A673 (cell line): Measurements from ENCODE around the gene NETO2. TPM values are rescaled to one million over a fixed set of nuclear protein-coding genes. Genes with fewer than 3 reads are reported as not detected.
"Not testable (repeated sequence)": the region's sequence is repeated elsewhere in the genome, so short reads cannot be mapped to it uniquely, and the experiment has no call there.

Experiments
- BruUV-seq: library from RNA; stranded (reverse); fragments of 400-500 nt; replicated peaks from 2 replicates; lab custom pipeline; 2021; lab: Mats Ljungman, UMichigan
- CTCF ChIA-PET: fragments of 300-600 bp; sonication (Branson Sonifier 250); formaldehyde crosslinking; loops from one replicate; lab custom pipeline; 2022; ENCODE audit warnings: antibody characterized with exemption; lab: Charles Lee
- POLR2A ChIA-PET: fragments of 300-600 bp; sonication (Branson Sonifier 250); formaldehyde crosslinking; loops from one replicate; lab custom pipeline; 2022; ENCODE audit warnings: antibody characterized with exemption; ENCODE audit not compliant: low non-redundant PET; lab: Charles Lee
- DNase-seq: peaks from one replicate; pipeline ENCODE4 v3.0.0-alpha.2; 2015; ENCODE audit warnings: low spot score
- H3K27ac ChIP-seq: fragments of 200-600 bp; sonication (generic); 2 replicates; pipeline ENCODE4 v1.5.1; 2016; ENCODE audit warnings: mixed run types, low read depth, mild to moderate bottlenecking, mixed read lengths, antibody characterized with exemption, low read length; ENCODE audit not compliant: poor library complexity, severe bottlenecking
- H3K27me3 ChIP-seq: fragments of 200-600 bp; sonication (generic); replicated peaks from 2 replicates; pipeline ENCODE4 v1.6.1; 2017; ENCODE audit warnings: mixed run types, low read depth, mild to moderate bottlenecking, mixed read lengths, antibody characterized with exemption, low read length; ENCODE audit not compliant: insufficient read depth, poor library complexity
- H3K36me3 ChIP-seq: fragments of 200-600 bp; sonication (generic); 2 replicates; pipeline ENCODE4 v1.6.1; 2016; ENCODE audit warnings: mixed run types, mild to moderate bottlenecking, mixed read lengths, antibody characterized with exemption, low read length; ENCODE audit not compliant: insufficient read depth, poor library complexity, severe bottlenecking
- H3K4me1 ChIP-seq: fragments of 200-600 bp; sonication (generic); 2 replicates; pipeline ENCODE4 v1.6.1; 2017; ENCODE audit warnings: mixed run types, mild to moderate bottlenecking, mixed read lengths, antibody characterized with exemption, low read length; ENCODE audit not compliant: insufficient read depth, poor library complexity, severe bottlenecking
- H3K4me3 ChIP-seq: fragments of 200-600 bp; sonication (generic); 2 replicates; pipeline ENCODE4 v1.5.1; 2016; ENCODE audit warnings: low read depth, mixed run types, mild to moderate bottlenecking, mixed read lengths, low read length; ENCODE audit not compliant: poor library complexity, severe bottlenecking
- H3K9me3 ChIP-seq: fragments of 200-600 bp; sonication (generic); 2 replicates; pipeline ENCODE4 v1.6.1; 2016; ENCODE audit warnings: mixed run types, low read depth, mild to moderate bottlenecking, mixed read lengths, antibody characterized with exemption, low read length; ENCODE audit not compliant: poor library complexity, severe bottlenecking
- CTCF ChIP-seq: fragments of 300-800, 200-600 bp; sonication (generic); conservative IDR thresholded peaks from 2 replicates; pipeline ENCODE4 v1.5.1; 2017; ENCODE audit warnings: low read depth, mild to moderate bottlenecking, antibody characterized with exemption, low read length, moderate library complexity, mixed read lengths
- EZH2 ChIP-seq: fragments of 200-600 bp; sonication (generic); IDR thresholded peaks from 2 replicates; pipeline ENCODE4 v1.6.1; 2017; ENCODE audit warnings: borderline replicate concordance, low read depth, mild to moderate bottlenecking, mixed read lengths, antibody characterized with exemption, low read length; ENCODE audit not compliant: poor library complexity, severe bottlenecking
- intact Hi-C: fragments of 100-400 bp; cut with micrococcal nuclease; formaldehyde crosslinking; loops from one replicate; pipeline ENCODE4 v1.10.0; 2022; ENCODE audit not compliant: unreplicated experiment
- total RNA-seq: library from RNA; stranded (reverse); gene quantifications from 2 replicates; pipeline ENCODE4 v1.2.3, GENCODE V29; 2021

NETO2 gene
- total RNA-seq, 1 experiment from 2014 or later = 68.7 TPM

GRCh38 chr16:47156680-47157215 is 13.0 kb upstream of the NETO2 start:
- CTCF ChIA-PET = no interaction called here
- intact Hi-C loops = no loop called here

GRCh38 chr16:47152501-47152900 is 8.8 kb upstream of the NETO2 start:
- H3K4me1 ChIP-seq, H3K4me3 ChIP-seq, H3K9me3 ChIP-seq, H3K36me3 ChIP-seq, H3K27me3 ChIP-seq, BruUV-seq, CTCF ChIA-PET, intact Hi-C loops, DNase-seq, H3K27ac ChIP-seq, POLR2A ChIA-PET: not testable (repeated sequence)

More at GRCh38 chr16:47156680-47157215, 13.0 kb upstream of the NETO2 start:
- Histone ChIP-seq H3K27ac (no peak overlapping the region), H3K9me3 (no peaks in the 10 kb centered on the region), H3K27me3 (no peaks in the 10 kb centered on the region), H3K4me1 (no peaks in the 10 kb centered on the region), H3K36me3 (no peaks in the 10 kb centered on the region), H3K4me3 (no peak overlapping the region)
- TF ChIP-seq EZH2 (no peak), CTCF (no peak)
- DNase-seq = no peak
- no TSS peak for BruUV-seq
- POLR2A ChIA-PET = no interaction called here

- intact Hi-C loops = no loop called here
- Histone ChIP-seq H3K27me3 (no peaks in the 10 kb centered on the region), H3K4me3 (no peak overlapping the region), H3K27ac (no peak overlapping the region), H3K36me3 (no peaks in the 10 kb centered on the region), H3K9me3 (no peaks in the 10 kb centered on the region), H3K4me1 (no peaks in the 10 kb centered on the region)
- no TSS peak for BruUV-seq
- TF ChIP-seq CTCF (no peak), EZH2 (no peak)
- ChIA-PET POLR2A (no interaction called here), CTCF (no interaction called here)
- DNase-seq = no peak
Measured at GRCh38 chr16:47150067-47150466, 6.3 kb upstream of the NETO2 start.

- H3K27me3 ChIP-seq = peaks cover 15% of the 10 kb centered on the region
- no peaks in the 10 kb centered on the region for H3K36me3 ChIP-seq
- POLR2A ChIA-PET = no interaction called here
- no peak overlapping the region for H3K27ac ChIP-seq
- H3K4me1 ChIP-seq = peaks cover 4% of the 10 kb centered on the region
- intact Hi-C loops = loop anchor here (5.0 to 10.0 kb wide), 3 partner anchors 320 to 973 kb away; partner anchors contain the start of genes ITFG1 and PHKB
- CTCF ChIA-PET = no interaction called here
- no TSS peak for BruUV-seq
- TF ChIP-seq CTCF = no peak; the same call in 1 of the 2 replicates
- DNase-seq = no peak
- H3K4me3 ChIP-seq = peak overlapping the region; percentile 34
- no peaks in the 10 kb centered on the region for H3K9me3 ChIP-seq
Measured at GRCh38 chr16:47144559-47144877, 773 bp upstream of the NETO2 start.
